ENCODE results near the gene PKP2.

The PKP2 gene

GRCh38 chr12:32906399-32907165 lies 10.0 kb upstream of the PKP2 start:
- ChIA-PET CTCF (interaction anchor here (0.8 to 4.0 kb wide), 2 partner anchors 10 to 151 kb away, joined by 3 to 14 read pairs; partner anchors contain the start of genes PKP2 and YARS2), POLR2A (no interaction called here)
- TF ChIP-seq CTCF (IDR thresholded peaks at IDR 0.05; ENCODE audit: control extremely low read depth, extremely low read depth, low read depth, missing control alignments): no peak
- peak; percentile 53 for DNase-seq (ENCODE audit: extremely low spot score)

- TF ChIP-seq CTCF (IDR thresholded peaks at IDR 0.05; ENCODE audit: control extremely low read depth, extremely low read depth, low read depth, missing control alignments): no peak
- ChIA-PET CTCF (interaction anchor here (1.0 kb wide), 1 partner anchor 9 kb away, joined by 3 read pairs; no protein-coding TSS in a partner anchor), POLR2A (no interaction called here)
- no peak for DNase-seq (ENCODE audit: extremely low spot score)
Measured at GRCh38 chr12:32903763-32904162, 7.2 kb upstream of the PKP2 start.

- CTCF ChIA-PET: interaction anchor here (1.0 to 1.7 kb wide), 2 partner anchors 10 to 14 kb away, joined by 3 to 4 read pairs; no protein-coding TSS in a partner anchor
- no peak for TF ChIP-seq CTCF (IDR thresholded peaks at IDR 0.05; ENCODE audit: control extremely low read depth, extremely low read depth, low read depth, missing control alignments)
- POLR2A ChIA-PET: no interaction called here
- DNase-seq (ENCODE audit: extremely low spot score): no peak
Measured at GRCh38 chr12:32903318-32903717, 6.7 kb upstream of the PKP2 start.

GRCh38 chr12:32902287-32902997 lies 5.9 kb upstream of the PKP2 start:
- TF ChIP-seq CTCF (IDR thresholded peaks at IDR 0.05; ENCODE audit: control extremely low read depth, extremely low read depth, low read depth, missing control alignments): no peak
- DNase-seq (ENCODE audit: extremely low spot score): no peak
- POLR2A ChIA-PET: no interaction called here
- CTCF ChIA-PET: interaction anchor here (1.0 to 1.7 kb wide), 3 partner anchors 11 to 147 kb away, joined by 3 to 4 read pairs (median 3); no protein-coding TSS in a partner anchor

GRCh38 chr12:32901553-32901952 lies 5.0 kb upstream of the PKP2 start:
- CTCF ChIA-PET: no interaction called here

More at GRCh38 chr12:32901553-32901952, 5.0 kb upstream of the PKP2 start:
- no peak for TF ChIP-seq CTCF (IDR thresholded peaks at IDR 0.05; ENCODE audit: control extremely low read depth, extremely low read depth, low read depth, missing control alignments)
- POLR2A ChIA-PET: no interaction called here
- no peak for DNase-seq (ENCODE audit: extremely low spot score)
